ENCODE measurements around the gene LARP4B.

LARP4B gene

GRCh38 chr10:844552-844951, 87.0 kb downstream of the LARP4B start:
- Histone ChIP-seq H3K36me3 (peaks cover 99% of the 10 kb centered on the region), H3K9me3 (peaks cover 7% of the 10 kb centered on the region; the same call in 1 of the 2 replicates), H4K20me1 (peaks cover 96% of the 10 kb centered on the region), H3K4me2 (no peak overlapping the region), H3K4me3 (no peak overlapping the region), H3K27me3 (no peaks in the 10 kb centered on the region), H3K4me1 (peaks cover 15% of the 10 kb centered on the region), H3K9ac (no peak overlapping the region), H3K27ac (no peak overlapping the region)
- TF ChIP-seq Cebpa-rat (IDR thresholded peaks at IDR 0.05): no peak

- no peak for TF ChIP-seq Cebpa-rat (IDR thresholded peaks at IDR 0.05)
- Histone ChIP-seq H3K27ac (no peak overlapping the region), H3K27me3 (no peaks in the 10 kb centered on the region), H4K20me1 (peaks cover 94% of the 10 kb centered on the region), H3K4me1 (peaks cover 15% of the 10 kb centered on the region), H3K4me2 (no peak overlapping the region), H3K9me3 (no peaks in the 10 kb centered on the region), H3K36me3 (peaks cover 99% of the 10 kb centered on the region), H3K9ac (no peak overlapping the region), H3K4me3 (no peak overlapping the region)
Measured at GRCh38 chr10:843703-844102, 87.8 kb downstream of the LARP4B start.

- H3K4me1 ChIP-seq: peaks cover 15% of the 10 kb centered on the region
- H3K27me3 ChIP-seq: no peaks in the 10 kb centered on the region
- no peaks in the 10 kb centered on the region for H3K9me3 ChIP-seq
- peaks cover 95% of the 10 kb centered on the region for H4K20me1 ChIP-seq
- no peak overlapping the region for H3K27ac ChIP-seq
- no peak for TF ChIP-seq Cebpa-rat (IDR thresholded peaks at IDR 0.05)
- H3K36me3 ChIP-seq: peaks cover 100% of the 10 kb centered on the region
- no peak overlapping the region for H3K9ac ChIP-seq
- H3K4me2 ChIP-seq: no peak overlapping the region
- no peak overlapping the region for H3K4me3 ChIP-seq
Measured at GRCh38 chr10:842795-843194, 88.7 kb downstream of the LARP4B start.

DNA sequence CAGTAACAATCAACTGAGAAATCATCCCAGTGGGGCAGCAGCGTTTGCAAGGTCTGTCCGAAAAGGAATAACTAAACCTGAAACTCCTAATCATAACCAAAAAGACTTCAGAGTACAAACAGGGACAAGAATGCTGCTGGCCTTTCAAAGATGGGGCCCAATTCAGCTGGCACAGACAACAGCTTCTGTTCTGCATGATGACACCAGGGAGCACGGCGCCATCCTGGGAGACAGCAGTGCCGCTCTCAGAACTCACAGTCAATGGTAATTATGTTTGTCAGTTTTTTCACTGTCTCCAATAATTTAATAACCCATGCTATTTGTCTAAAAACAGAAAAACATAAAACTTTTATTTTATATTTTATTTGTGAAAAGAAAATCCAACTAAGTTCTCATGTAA, 90.0 kb downstream of the LARP4B start:
- Histone ChIP-seq H3K27me3 (no peaks in the 10 kb centered on the region), H3K4me3 (no peak overlapping the region), H4K20me1 (peaks cover 95% of the 10 kb centered on the region), H3K36me3 (peaks cover 98% of the 10 kb centered on the region), H3K9me3 (no peaks in the 10 kb centered on the region), H3K9ac (no peak overlapping the region), H3K4me2 (no peak overlapping the region), H3K27ac (no peak overlapping the region), H3K4me1 (peaks cover 15% of the 10 kb centered on the region)
- TF ChIP-seq Cebpa-rat (IDR thresholded peaks at IDR 0.05): no peak

- H3K27ac ChIP-seq: no peak overlapping the region
- peaks cover 15% of the 10 kb centered on the region for H3K4me1 ChIP-seq
- peak; percentile 44; the same call in 1 of the 2 replicates for TF ChIP-seq Cebpa-rat (IDR thresholded peaks at IDR 0.05)
- H3K4me3 ChIP-seq: no peak overlapping the region
- no peaks in the 10 kb centered on the region for H3K9me3 ChIP-seq
- H3K9ac ChIP-seq: no peak overlapping the region
- no peaks in the 10 kb centered on the region for H3K27me3 ChIP-seq
- H4K20me1 ChIP-seq: peaks cover 91% of the 10 kb centered on the region
- H3K36me3 ChIP-seq: peaks cover 96% of the 10 kb centered on the region
- no peak overlapping the region for H3K4me2 ChIP-seq
Measured at GRCh38 chr10:839550-840205, 91.8 kb downstream of the LARP4B start.

- no peak overlapping the region for H3K9ac ChIP-seq
- H3K27me3 ChIP-seq: no peaks in the 10 kb centered on the region
- H3K4me1 ChIP-seq: no peaks in the 10 kb centered on the region
- no peak overlapping the region for H3K4me3 ChIP-seq
- H3K4me2 ChIP-seq: no peak overlapping the region
- H3K36me3 ChIP-seq: peaks cover 95% of the 10 kb centered on the region
- H3K9me3 ChIP-seq: 0 out of 2 replicates have a peak, but pooled peaks cover 10% of the 10 kb centered on the region
- H3K27ac ChIP-seq: no peak overlapping the region
- peaks cover 65% of the 10 kb centered on the region for H4K20me1 ChIP-seq
- TF ChIP-seq Cebpa-rat (IDR thresholded peaks at IDR 0.05): peak; percentile 59; the same call in 1 of the 2 replicates
Measured at GRCh38 chr10:836782-837181, 94.7 kb downstream of the LARP4B start.

DNA sequence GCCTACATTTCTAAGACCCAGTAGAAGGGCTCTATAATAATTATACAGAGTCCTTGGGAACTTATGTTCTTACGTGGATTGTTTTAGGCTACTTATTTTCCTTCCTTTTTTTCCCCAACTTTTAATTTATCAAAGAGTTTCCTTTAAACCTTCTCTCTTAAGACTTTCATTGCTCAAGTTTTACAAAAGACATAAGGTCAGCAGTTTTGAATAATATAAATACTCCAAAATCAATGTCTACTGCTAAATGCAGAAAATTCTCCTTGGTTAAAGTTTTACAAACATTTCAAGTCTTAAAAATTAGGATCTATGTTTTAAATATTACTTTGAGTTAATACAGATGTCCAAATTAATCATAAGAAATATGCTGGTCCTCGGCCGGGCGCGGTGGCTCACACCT, 97.0 kb downstream of the LARP4B start:
- H3K4me2 ChIP-seq: no peak overlapping the region
- no peaks in the 10 kb centered on the region for H3K4me1 ChIP-seq
- H3K9ac ChIP-seq: no peak overlapping the region
- peaks cover 58% of the 10 kb centered on the region for H4K20me1 ChIP-seq
- peaks cover 95% of the 10 kb centered on the region for H3K36me3 ChIP-seq
- no peak overlapping the region for H3K27ac ChIP-seq
- H3K27me3 ChIP-seq: no peaks in the 10 kb centered on the region
- H3K9me3 ChIP-seq: 0 out of 2 replicates have a peak, but pooled peaks cover 10% of the 10 kb centered on the region
- H3K4me3 ChIP-seq: no peak overlapping the region
- no peak for TF ChIP-seq Cebpa-rat (IDR thresholded peaks at IDR 0.05)

DNA sequence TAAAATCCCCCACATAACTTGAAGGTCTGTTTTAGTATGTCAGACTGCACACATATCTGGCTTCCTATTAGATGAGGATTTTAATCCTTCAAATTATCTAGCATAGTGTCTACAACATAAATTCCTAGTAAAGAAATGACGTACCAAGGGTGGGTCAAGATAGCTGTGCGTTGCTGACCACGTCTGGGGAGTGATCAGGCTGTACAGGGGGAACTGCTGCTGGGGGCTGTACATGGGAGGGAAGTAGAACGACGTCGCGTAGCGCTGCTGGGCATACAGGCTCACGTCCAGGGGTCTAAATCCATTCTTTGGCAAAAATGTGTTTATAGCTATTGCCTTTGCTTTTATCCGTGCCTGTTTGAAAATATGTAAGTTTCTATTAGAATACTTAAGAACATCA, 102.3 kb downstream of the LARP4B start:
- Histone ChIP-seq H3K9ac (no peak overlapping the region), H3K27me3 (no peaks in the 10 kb centered on the region), H3K36me3 (peaks cover 98% of the 10 kb centered on the region), H4K20me1 (peaks cover 68% of the 10 kb centered on the region), H3K9me3 (0 out of 2 replicates have a peak, but pooled peaks cover 10% of the 10 kb centered on the region), H3K4me1 (peaks cover 4% of the 10 kb centered on the region), H3K27ac (no peak overlapping the region), H3K4me2 (no peak overlapping the region), H3K4me3 (no peak overlapping the region)
- TF ChIP-seq Cebpa-rat (IDR thresholded peaks at IDR 0.05): no peak

GRCh38 chr10:828191-828590, 103.3 kb downstream of the LARP4B start:
- peaks cover 78% of the 10 kb centered on the region for H4K20me1 ChIP-seq

GRCh38 chr10:824946-825345, 106.6 kb downstream of the LARP4B start:
- TF ChIP-seq Cebpa-rat (IDR thresholded peaks at IDR 0.05): no peak
- Histone ChIP-seq H3K36me3 (peaks cover 100% of the 10 kb centered on the region), H3K9ac (no peak overlapping the region), H3K4me1 (peaks cover 36% of the 10 kb centered on the region), H3K9me3 (no peaks in the 10 kb centered on the region), H3K27ac (no peak overlapping the region), H4K20me1 (peaks cover 97% of the 10 kb centered on the region), H3K4me2 (no peak overlapping the region), H3K27me3 (no peaks in the 10 kb centered on the region), H3K4me3 (no peak overlapping the region)

More at GRCh38 chr10:828191-828590, 103.3 kb downstream of the LARP4B start:
- no peak for TF ChIP-seq Cebpa-rat (IDR thresholded peaks at IDR 0.05)
- Histone ChIP-seq H3K27me3 (no peaks in the 10 kb centered on the region), H3K27ac (no peak overlapping the region), H3K4me1 (peaks cover 14% of the 10 kb centered on the region), H3K4me2 (no peak overlapping the region), H3K36me3 (peaks cover 98% of the 10 kb centered on the region), H3K9me3 (0 out of 2 replicates have a peak, but pooled peaks cover 4% of the 10 kb centered on the region), H3K9ac (no peak overlapping the region), H3K4me3 (no peak overlapping the region)
